Parathyroid adenoma (tissue), 2 donors: ENCODE measurements around the gene OPCML.

ENCODE experiments used
- H2AFZ ChIP-seq: fragments of 300-600 bp; sonication (generic); one replicate; pipeline ENCODE4 v1.7.0; 2017; ENCODE audit warnings: antibody characterized with exemption, mild to moderate bottlenecking
- H3K27ac ChIP-seq: fragments of 300-600 bp; sonication (generic); one replicate; pipeline ENCODE4 v1.7.0; 2017
- H3K27me3 ChIP-seq: fragments of 300-600 bp; sonication (generic); one replicate; pipeline ENCODE4 v1.7.0; 2017; ENCODE audit warnings: low read length; ENCODE audit not compliant: control insufficient read depth, insufficient read depth
- H3K36me3 ChIP-seq: fragments of 300-600 bp; sonication (generic); one replicate; pipeline ENCODE4 v1.7.0; 2017; ENCODE audit warnings: low read length; ENCODE audit not compliant: control insufficient read depth, insufficient read depth
- H3K4me1 ChIP-seq: fragments of 300-600 bp; sonication (generic); one replicate; pipeline ENCODE4 v1.7.0; 2017; ENCODE audit warnings: control low read depth
- H3K4me2 ChIP-seq: fragments of 300-600 bp; sonication (generic); one replicate; pipeline ENCODE4 v1.7.0; 2017; ENCODE audit warnings: low read length
- H3K4me3 ChIP-seq: fragments of 300-600 bp; sonication (generic); one replicate; pipeline ENCODE4 v1.7.0; 2017; ENCODE audit warnings: low read depth, low read length
- H3K79me2 ChIP-seq: fragments of 300-600 bp; sonication (generic); one replicate; pipeline ENCODE4 v1.7.0; 2017; ENCODE audit warnings: control low read depth
- H3K9ac ChIP-seq: fragments of 300-600 bp; sonication (generic); one replicate; pipeline ENCODE4 v1.7.0; 2017; ENCODE audit warnings: mild to moderate bottlenecking
- H3K9me3 ChIP-seq: fragments of 300-600 bp; sonication (generic); one replicate; pipeline ENCODE4 v1.7.0; 2017; ENCODE audit warnings: low read length; ENCODE audit not compliant: control insufficient read depth
- TF ChIP-seq, protein P1 (sequence below): fragments of 300-600 bp; sonication (generic); IDR thresholded peaks from one replicate; pipeline ENCODE4 v1.7.0; 2017; ENCODE audit warnings: antibody characterized with exemption, mild to moderate bottlenecking
- donor health status: primary hyperparathyroidism.

The OPCML gene

GRCh38 chr11:132685174-132685611 is 847.1 kb downstream of the OPCML start:
- no peaks in the 10 kb centered on the region for H3K4me1 ChIP-seq
- H3K27me3 ChIP-seq, result no peaks in the 10 kb centered on the region
- no peak overlapping the region for H3K27ac ChIP-seq
- no peaks in the 10 kb centered on the region for H3K79me2 ChIP-seq
- H3K4me3 ChIP-seq, result no peak overlapping the region
- no peak overlapping the region for H3K4me2 ChIP-seq
- H3K9me3 ChIP-seq, result no peaks in the 10 kb centered on the region
- H2AFZ ChIP-seq, result no peak overlapping the region
- H3K9ac ChIP-seq, result no peak overlapping the region
- TF ChIP-seq, protein P1, sequence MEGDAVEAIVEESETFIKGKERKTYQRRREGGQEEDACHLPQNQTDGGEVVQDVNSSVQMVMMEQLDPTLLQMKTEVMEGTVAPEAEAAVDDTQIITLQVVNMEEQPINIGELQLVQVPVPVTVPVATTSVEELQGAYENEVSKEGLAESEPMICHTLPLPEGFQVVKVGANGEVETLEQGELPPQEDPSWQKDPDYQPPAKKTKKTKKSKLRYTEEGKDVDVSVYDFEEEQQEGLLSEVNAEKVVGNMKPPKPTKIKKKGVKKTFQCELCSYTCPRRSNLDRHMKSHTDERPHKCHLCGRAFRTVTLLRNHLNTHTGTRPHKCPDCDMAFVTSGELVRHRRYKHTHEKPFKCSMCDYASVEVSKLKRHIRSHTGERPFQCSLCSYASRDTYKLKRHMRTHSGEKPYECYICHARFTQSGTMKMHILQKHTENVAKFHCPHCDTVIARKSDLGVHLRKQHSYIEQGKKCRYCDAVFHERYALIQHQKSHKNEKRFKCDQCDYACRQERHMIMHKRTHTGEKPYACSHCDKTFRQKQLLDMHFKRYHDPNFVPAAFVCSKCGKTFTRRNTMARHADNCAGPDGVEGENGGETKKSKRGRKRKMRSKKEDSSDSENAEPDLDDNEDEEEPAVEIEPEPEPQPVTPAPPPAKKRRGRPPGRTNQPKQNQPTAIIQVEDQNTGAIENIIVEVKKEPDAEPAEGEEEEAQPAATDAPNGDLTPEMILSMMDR, result no peak
- H3K36me3 ChIP-seq, result no peaks in the 10 kb centered on the region

DNA sequence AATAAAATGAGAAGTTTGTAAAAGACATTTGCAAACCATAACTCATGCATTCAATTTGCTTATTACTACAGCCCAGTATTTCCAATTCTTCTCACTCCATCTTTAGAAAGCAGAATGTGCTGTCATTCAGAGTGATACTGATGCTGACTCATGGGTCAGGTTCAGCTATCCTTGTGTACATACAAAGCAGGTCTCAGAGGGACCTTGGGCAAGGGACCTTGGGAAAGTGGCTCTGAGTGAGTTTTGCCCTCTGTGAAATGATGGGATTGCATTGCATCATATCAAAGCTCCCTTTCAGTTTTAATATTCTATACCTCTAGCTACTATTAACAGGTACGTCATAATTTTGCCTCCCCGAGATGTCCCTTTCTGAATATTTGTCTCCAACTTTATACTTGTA is 848.7 kb downstream of the OPCML start:
- Histone ChIP-seq H3K9ac (no peak overlapping the region), H2AFZ (no peak overlapping the region), H3K27ac (no peak overlapping the region), H3K36me3 (no peaks in the 10 kb centered on the region), H3K9me3 (no peaks in the 10 kb centered on the region), H3K4me3 (no peak overlapping the region), H3K27me3 (no peaks in the 10 kb centered on the region), H3K4me1 (no peaks in the 10 kb centered on the region), H3K79me2 (no peaks in the 10 kb centered on the region), H3K4me2 (no peak overlapping the region)
- TF ChIP-seq, protein P1, result no peak

- H3K4me1 ChIP-seq, result no peaks in the 10 kb centered on the region
- H3K4me3 ChIP-seq, result no peak overlapping the region
- no peaks in the 10 kb centered on the region for H3K9me3 ChIP-seq
- no peak overlapping the region for H3K4me2 ChIP-seq
- H3K27me3 ChIP-seq, result no peaks in the 10 kb centered on the region
- H3K79me2 ChIP-seq, result no peaks in the 10 kb centered on the region
- no peak overlapping the region for H2AFZ ChIP-seq
- no peak overlapping the region for H3K9ac ChIP-seq
- no peaks in the 10 kb centered on the region for H3K36me3 ChIP-seq
- TF ChIP-seq, protein P1, result no peak
- no peak overlapping the region for H3K27ac ChIP-seq
Measured at GRCh38 chr11:132681971-132682370, 850.3 kb downstream of the OPCML start.

DNA sequence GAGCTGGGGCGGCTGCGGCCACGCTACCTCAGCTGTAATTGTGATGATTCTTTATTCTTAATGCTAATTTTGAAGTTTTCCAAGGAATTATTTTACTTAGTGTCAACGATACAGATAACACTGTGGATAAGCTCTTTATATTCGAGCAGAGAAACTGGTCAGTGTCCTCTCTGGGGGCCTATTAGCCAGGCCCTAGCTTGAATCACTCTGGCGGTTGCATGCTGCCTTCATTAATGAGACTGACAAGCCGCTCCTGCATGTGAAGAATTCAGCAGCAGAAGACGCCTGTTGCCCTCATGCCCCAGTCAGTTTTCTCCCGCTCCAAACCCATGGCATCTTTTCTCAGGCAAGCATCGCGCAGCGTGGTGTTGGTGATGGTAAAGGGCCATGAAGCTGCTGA is 851.7 kb downstream of the OPCML start:
- H3K9me3 ChIP-seq, result no peaks in the 10 kb centered on the region
- TF ChIP-seq, protein P1, result no peak
- H3K4me3 ChIP-seq, result no peak overlapping the region
- H3K79me2 ChIP-seq, result no peaks in the 10 kb centered on the region
- no peak overlapping the region for H2AFZ ChIP-seq
- no peak overlapping the region for H3K9ac ChIP-seq
- no peak overlapping the region for H3K27ac ChIP-seq
- H3K27me3 ChIP-seq, result no peaks in the 10 kb centered on the region
- no peaks in the 10 kb centered on the region for H3K4me1 ChIP-seq
- H3K4me2 ChIP-seq, result no peak overlapping the region
- H3K36me3 ChIP-seq, result no peaks in the 10 kb centered on the region

DNA sequence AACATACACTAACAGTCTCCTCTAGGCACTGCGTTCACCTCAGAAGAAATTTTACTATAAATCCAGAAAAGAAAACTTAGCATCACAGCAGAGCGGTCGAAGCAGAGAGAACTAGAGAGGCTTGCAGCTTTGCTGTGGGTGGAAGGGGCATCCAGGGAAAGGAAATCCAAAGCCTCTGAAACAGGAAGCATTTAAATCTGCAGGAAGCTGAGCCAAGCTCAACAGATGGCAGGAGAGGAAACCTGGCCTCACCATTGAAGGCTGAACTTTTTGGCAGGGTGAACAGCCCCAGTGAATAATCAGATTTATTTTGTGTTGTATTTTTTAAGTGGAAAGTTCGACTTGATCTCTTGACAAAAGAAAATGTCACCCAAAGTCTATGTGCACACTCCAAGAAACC is 858.1 kb downstream of the OPCML start:
- Histone ChIP-seq H3K27ac (no peak overlapping the region), H3K9me3 (no peaks in the 10 kb centered on the region), H3K79me2 (no peaks in the 10 kb centered on the region), H3K36me3 (no peaks in the 10 kb centered on the region), H2AFZ (no peak overlapping the region), H3K4me1 (no peaks in the 10 kb centered on the region), H3K4me3 (no peak overlapping the region), H3K9ac (no peak overlapping the region), H3K27me3 (no peaks in the 10 kb centered on the region), H3K4me2 (no peak overlapping the region)
- TF ChIP-seq, protein P1, result no peak
